WI38 (cell line): ENCODE measurements around the gene TSSK6.
A peak's percentile ranks its signal among the peaks of the same experiment; 100 is the strongest.

Experiments used
- H3K4me3 ChIP-seq: 2 replicates; pipeline ENCODE4 v1.5.1; 2011; ENCODE audit warnings: low read depth, mild to moderate bottlenecking, control low read depth, low read length
- TF ChIP-seq, protein P1 (sequence below): IDR thresholded peaks from 2 replicates; pipeline ENCODE4 v1.5.1; 2012; ENCODE audit warnings: low read depth, mild to moderate bottlenecking, control low read depth, low read length

Gene TSSK6

DNA sequence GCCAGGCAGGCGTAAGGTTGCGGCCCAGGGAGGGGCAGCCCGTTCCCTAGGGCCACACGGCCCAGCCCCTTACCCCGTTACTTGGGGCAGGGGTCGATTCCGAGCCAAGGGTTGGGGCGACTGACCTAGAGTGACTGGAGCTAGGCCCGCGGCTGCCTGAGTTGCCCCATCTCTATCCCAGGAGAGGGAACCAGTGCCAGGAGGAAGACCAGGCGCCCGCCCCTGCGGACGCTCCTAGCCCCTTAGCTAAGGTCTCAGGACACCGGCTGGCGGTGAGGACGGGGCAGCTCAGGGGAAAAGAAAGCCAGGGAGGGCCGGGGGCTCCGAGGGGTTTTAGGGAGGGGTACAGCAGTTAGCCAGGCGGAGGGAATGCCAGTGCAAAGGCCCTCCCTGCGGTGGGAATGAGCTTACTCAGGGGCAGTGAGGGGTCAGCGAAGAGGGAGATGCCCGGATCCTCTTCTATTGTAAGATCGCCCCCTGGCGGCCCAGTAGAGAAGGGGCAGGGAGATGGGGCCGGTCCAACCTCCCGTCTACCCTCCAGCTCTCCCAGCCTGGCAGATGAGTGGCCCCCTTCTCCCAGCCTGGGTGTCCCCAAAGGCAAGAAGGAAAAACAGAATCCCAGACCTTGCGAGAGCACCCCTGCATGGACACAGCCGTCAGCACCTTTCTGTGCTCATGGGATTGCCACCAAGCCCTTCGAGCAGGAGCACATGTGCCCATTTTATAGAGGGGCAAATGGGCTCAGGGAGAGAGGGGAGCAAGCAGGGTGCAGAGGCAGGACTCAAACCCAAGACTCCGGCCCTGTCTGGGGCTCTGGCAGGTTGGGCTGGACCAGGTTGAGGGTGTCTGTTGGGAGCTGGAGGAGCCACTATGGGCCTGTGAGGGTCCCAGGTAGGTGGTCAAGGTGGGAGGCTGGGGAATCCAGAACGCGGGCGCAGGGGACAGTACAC, 39.0 kb upstream of the TSSK6 start:
- H3K4me3 ChIP-seq = no peak overlapping the region
- TF ChIP-seq, protein P1, sequence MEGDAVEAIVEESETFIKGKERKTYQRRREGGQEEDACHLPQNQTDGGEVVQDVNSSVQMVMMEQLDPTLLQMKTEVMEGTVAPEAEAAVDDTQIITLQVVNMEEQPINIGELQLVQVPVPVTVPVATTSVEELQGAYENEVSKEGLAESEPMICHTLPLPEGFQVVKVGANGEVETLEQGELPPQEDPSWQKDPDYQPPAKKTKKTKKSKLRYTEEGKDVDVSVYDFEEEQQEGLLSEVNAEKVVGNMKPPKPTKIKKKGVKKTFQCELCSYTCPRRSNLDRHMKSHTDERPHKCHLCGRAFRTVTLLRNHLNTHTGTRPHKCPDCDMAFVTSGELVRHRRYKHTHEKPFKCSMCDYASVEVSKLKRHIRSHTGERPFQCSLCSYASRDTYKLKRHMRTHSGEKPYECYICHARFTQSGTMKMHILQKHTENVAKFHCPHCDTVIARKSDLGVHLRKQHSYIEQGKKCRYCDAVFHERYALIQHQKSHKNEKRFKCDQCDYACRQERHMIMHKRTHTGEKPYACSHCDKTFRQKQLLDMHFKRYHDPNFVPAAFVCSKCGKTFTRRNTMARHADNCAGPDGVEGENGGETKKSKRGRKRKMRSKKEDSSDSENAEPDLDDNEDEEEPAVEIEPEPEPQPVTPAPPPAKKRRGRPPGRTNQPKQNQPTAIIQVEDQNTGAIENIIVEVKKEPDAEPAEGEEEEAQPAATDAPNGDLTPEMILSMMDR = peak; percentile 59

DNA sequence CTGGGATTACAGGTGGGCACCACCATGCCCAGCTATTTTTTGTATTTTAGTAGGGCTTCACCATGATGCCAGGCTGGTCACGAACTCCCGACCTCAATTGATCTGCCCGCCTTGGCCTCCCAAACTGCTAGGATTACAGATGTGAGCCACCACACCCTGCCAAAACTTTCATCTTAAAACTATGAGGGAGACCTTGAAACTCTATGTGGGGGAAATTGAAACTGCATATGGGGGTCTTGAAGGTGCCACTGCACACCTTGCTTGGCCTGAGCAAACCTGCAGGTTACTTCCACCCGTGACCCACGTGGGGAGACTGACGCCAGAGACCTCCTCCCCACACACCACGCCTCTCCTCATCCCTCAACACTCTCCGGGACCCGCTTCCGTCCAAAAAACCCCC, 38.3 kb upstream of the TSSK6 start:
- TF ChIP-seq, protein P1 = no peak
- H3K4me3 ChIP-seq = no peak overlapping the region

DNA sequence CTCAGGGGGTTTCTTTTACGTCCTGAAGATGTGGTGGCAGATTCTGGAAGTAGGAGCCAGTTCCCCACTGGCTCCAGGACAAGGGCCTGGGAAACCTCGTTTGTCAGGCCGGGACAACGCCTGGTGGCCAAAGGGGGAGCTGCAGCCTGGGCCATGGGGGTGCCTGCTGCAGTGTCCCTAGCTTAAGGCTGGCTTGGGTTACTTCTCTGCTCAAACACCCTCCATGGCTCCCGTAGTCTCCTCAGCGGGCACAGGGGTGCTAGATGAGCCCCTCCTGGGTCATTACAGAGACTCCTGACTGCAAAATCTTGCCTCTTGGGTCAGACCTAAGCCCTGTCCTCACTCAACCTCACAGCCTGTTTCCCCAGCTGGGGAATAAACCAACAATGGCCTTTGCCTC, 37.5 kb upstream of the TSSK6 start:
- TF ChIP-seq, protein P1 = peak; percentile 85
- no peak overlapping the region for H3K4me3 ChIP-seq

DNA sequence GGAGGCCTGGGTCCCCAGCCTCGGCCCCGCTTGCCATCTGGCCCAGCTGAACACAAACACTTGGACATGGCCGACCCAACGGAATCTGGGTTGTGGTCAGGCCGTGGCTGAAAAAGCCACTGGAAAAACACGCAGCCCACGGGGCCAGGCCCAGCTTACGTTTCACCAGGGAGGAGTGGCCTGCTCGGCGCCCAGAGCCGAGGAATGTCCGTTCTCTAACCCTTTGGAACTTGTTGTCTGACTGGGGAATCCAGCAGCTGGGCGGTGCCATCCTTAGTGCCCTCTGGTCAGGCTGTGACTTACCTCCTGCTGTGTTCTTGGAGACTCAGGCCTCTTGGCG, 36.5 kb upstream of the TSSK6 start:
- no peak overlapping the region for H3K4me3 ChIP-seq
- TF ChIP-seq, protein P1 = no peak

- TF ChIP-seq, protein P1 = no peak
- H3K4me3 ChIP-seq = no peak overlapping the region
Measured at GRCh38 chr19:19550972-19551852, 35.9 kb upstream of the TSSK6 start.

- TF ChIP-seq, protein P1 = no peak
- H3K4me3 ChIP-seq = no peak overlapping the region
Measured at GRCh38 chr19:19550485-19550929, 35.2 kb upstream of the TSSK6 start.
